ENCODE measurements around the gene GLIS1.

Gene GLIS1

DNA sequence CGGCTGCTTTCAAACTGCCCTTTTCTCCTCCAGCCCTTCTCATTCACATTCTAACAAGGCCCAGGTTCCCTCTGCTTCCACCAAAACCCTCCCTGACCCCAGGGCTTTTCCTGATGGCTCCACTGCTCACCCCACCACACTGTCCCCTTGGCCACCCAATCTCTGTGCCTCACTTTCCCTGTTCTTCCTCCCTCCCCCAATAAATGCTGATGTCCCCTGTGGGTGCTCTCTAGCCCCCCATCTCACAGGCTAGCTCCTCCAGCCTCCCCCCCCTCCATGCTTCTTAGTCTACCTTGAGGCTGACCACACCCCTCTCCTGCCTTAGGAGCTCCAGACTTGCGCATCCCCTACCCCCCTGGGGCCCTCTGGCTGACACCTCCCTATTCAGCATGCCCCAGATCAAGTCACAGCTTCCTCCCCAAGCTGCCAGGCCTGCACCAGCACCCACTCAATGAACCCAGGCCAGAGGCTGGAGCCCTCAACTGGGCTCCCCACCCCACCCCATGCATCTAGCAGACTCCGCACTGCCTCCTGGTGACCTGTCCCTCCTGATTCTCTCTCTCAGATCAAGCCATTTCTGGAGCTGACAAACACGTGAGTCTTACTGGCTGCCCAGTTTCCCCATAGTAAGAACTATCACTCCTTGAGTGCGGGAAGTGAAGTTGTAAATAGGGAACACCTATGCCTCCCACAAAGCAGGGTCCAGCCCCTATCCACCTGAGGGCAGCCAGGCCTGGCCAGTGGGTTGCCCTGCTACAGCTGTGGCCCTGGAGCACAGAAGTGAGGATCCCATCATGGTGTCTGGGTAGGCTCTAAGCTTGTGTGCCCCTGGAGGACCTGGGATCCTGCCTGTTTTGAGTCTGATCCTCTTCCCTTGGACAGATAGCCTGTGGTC, 161.9 kb downstream of the GLIS1 start:
- no peak for DNase-seq

DNA sequence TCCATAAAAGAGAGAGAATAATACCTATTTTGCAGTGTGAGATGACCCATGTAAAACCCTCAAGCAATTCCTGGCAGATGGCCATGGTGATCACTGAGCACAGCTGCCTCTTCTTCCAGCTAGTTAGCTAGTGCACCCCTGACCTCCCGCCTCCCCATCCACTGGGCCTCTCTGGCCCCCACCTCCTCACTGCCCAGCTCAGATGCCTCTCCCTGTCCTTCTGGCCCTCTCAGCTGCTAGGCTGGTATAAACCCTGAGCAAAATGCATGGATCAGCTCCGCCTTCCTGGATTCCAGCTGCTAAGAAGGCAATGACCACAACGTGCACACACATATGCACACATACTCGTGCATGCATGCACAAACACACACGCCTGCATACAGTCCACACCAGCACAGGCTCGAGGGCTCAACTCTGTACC, 162.6 kb downstream of the GLIS1 start:
- no peak for DNase-seq

DNA sequence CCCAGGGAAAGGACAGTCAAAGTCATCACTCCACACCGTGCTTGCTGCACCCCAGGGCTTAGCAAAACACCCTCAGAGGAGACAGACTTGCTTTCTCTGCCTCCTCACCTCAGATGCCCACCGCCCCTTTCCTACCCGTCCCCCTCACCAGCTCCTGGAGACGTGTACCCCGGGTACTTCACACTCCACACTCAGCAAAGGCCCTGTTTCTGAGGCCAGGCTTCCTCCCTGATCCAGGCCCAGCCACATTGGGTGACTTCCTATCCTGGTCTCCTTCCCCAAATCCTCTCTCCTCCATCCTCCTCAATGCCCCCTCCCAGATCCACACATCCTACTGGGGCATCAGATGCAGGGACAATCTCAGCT, 163.0 kb downstream of the GLIS1 start:
- no peak for DNase-seq

DNA sequence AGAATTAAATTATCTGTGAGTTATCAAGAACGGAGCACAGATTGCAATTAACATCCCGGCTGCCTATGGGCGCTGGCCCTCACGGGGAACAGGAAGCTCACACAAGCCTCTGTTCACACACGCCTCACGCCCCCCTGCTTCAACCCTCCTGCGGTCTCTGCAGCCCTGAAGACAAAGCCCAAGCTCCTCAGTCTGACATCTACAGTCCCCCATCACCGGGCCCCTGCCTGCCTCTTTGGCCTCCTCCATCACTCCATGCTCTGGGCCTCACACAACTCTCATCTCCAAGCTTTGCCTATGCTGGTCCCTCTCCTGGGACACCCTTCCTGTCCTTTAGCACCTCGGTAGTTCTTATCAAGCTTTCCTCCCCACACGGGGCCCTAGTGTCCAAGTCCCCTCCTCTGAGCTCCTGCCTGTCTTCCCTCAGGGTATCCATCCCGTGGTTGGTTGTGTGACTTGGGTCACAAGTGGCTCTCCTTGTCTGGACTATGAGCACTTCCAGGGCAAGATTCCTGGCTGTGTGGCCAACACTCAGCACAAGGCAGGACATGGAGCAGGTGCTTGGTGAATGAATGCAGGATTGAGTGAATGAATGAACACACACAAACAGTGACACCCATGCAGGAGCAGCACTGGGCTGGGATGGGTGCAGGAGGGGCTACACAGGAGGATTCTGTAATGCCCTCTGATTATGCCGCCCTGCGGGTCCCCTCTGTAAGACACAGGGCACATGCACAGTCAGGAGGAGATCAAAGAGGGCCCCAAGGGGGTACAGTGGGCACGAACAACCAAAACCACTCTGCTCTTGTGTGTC, 163.6 kb downstream of the GLIS1 start:
- no peak for DNase-seq

DNA sequence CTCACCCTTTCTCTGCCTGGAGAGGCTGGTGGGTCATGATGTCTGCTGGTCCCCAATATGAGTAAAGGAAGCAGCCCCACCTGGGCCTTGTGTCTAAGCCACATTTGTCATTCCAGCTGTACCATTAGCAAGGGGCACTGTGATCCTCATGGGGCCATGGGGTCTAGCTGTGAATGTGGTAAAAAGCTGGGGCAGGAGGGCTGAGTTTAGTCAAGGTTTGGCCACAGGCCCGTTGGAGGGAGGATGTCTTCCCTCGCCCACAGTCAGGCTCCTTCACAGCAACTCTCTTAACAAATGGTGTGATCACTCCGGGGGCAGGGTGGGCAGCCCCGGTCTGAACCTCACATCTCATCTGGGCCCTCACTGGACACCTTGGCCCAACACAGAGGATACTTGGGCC, 164.3 kb downstream of the GLIS1 start:
- DNase-seq = no peak

DNA sequence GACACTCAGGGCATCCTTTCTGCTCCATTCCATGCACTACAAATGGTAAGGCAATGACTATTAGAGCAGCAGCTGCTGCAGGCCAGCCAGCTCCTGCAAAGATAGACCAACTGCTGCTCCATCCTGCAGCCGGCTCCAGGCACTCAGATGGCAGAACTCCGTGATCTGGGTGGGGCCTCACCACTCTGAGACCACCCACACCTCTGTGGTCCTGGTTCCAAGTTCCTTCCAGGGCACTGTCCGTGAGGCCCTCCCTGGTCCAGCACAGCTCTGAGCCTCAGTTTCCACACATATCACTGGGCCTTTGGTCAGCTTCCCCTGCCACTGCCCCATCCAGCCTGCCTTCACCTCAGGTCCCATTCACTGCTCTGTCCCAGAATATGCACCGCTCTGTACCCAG, 165.0 kb downstream of the GLIS1 start:
- DNase-seq = no peak

DNA sequence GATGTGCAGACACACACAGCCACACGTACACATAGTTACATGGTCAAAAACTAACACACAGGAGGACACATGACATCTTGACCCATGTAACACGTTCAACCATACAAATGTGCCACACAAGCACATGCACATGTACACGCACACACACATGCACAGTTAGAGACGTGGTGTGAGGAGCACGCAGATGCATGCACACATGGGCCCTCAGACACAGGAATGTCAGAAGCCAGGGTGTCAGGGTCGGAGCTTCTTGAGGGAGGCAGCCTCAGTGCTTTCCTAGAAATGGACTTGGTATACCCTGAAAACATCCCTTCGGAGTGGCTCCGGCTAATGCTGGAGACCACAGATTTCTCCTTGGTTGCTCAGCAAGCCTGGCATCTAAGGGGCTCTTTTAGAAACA, 165.4 kb downstream of the GLIS1 start:
- DNase-seq = no peak

DNA sequence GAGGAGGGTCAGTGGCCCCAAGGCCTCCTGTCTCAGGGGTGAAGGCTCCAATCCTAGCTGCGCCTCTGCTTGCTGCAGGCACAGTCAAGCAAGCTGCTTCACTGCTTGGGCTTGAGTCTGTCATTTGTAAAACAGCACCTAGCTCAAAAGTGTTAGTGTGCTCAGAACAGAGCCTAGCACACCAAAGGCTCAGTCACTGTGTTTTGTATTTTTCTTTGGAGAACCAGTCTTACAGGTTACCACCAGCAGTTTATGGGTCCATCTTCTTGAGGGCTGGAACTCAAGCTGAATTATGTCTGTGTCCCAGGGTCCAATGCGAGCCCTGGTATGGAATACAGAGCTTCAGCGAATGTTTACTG, 166.2 kb downstream of the GLIS1 start:
- DNase-seq = no peak

DNA sequence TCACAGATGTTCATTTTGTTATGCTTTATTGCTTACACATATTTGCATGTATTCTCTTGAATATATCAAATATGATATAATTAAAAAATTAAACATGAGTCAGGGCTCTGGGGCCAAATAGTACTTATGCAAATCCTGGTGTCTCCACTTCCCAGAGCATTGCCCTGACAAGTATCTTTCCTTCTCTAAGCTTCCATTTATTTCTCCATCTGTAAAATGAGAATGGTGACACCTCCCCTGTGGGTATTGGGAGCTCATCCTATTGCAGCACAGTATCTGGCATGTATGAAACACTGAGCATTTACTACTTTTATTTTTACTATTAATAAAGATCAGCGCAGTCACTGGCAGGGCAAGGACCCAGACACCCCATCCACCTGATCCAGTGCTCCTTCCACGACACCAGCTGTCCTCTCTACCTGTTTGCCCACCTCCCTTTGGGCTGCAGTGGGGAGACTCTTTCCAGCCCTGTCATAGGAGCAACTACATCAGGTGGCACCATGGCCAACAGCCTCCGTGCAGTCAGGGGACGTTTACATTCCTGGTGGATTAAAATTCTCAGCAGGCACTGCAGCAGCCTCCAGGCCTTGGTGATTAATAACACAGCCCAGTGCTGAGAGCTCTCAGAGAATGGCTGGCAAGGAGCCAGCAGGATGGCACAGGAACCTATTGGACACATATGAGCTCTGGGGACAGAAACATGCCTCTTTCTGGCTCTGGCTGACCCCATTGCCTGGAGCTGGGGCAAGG, 166.7 kb downstream of the GLIS1 start:
- no peak for DNase-seq

DNA sequence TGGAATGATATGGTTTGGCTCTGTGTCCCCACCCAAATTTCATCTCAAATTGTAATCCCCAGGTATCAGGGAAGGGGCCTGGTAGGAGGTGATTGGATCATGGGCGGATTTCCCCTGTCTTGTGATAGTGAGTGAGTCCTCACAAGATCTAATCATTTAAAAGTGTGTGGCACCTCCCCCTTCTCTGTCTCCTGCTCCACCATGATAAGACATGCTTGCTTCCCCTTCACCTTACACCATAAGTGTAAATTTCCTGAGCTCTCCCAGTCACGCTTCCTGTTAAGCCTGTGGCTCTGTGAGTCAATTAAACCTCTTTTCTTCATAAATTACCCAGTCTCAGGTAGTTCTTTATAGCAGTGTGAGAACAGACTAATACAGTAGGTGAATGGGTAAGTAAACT, 170.4 kb downstream of the GLIS1 start:
- no peak for DNase-seq

DNA sequence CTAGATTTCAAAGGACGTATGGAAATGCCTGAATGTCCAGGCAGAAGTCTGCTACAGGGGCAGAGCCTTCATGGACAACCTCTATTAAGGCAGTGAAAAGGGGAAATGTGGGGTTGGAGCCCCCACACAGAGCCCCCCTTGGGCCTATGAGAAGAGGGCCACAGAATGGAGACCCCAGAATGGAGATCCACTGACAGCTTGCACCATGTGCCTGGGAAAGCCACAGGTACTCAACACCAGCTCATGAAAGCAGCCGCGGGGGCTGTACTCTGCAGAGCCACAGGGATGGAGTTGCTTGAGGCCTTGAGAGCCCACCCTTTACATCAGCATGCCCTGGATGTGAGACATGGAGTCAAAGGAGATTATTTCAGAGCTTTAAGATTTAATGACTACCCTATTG, 171.1 kb downstream of the GLIS1 start:
- DNase-seq = no peak

DNA sequence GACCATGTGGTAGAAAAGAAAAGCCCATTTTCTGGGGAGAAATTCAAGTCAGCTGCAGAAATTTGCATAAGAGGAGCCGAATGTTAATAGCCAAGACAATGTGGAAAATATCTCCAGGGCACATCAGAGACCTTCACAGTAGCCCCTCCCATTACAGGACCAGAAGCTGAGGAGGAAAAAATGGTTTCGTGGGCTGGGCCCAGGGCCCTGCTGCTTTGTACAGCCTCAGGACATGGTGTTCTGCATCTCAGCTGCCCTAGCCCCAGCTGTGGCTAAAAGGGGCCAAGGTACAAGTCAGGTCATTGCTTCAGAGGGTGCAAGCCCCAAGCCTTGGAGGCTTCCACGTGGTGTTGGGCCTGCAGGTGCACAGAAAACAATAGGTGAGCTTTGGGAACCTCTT, 171.5 kb downstream of the GLIS1 start:
- DNase-seq = no peak

DNA sequence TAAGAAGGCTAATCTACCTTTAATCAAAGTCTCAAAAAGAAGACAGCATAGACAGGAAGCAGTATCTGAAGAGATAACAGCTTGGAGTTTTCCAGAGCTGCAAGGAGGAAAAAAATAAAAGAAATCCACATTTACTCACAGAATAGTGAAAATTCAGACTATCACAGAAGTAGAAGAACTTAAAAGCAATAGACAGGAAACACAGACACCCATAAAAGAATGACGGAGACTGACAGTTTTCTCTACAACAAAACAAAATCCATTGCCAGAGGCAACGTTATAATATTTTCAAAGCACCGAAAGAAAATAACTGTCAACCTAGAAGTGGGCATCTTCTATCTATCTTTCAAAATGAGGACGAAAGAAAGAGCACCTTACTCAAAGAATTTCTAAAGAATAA, 175.4 kb downstream of the GLIS1 start:
- no peak for DNase-seq

DNA sequence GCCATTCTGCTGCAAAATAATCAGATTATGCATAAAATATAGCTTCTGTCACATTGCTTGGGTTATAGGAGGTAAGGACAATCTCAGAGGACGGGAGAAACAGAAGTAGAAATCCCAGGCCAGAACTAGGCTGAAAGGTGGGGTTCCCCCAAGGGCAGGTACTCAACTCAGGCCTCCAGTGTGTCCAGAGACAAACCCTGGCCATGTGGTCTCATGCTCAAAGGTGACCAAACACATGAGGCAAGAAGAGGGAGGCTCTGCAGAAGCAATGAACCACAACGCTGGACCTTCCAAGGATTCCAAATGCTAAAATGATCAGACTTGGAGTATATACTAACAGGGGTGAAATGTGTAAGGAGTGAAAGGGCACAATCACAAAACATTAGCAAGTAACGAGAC, 176.0 kb downstream of the GLIS1 start:
- no peak for DNase-seq

DNA sequence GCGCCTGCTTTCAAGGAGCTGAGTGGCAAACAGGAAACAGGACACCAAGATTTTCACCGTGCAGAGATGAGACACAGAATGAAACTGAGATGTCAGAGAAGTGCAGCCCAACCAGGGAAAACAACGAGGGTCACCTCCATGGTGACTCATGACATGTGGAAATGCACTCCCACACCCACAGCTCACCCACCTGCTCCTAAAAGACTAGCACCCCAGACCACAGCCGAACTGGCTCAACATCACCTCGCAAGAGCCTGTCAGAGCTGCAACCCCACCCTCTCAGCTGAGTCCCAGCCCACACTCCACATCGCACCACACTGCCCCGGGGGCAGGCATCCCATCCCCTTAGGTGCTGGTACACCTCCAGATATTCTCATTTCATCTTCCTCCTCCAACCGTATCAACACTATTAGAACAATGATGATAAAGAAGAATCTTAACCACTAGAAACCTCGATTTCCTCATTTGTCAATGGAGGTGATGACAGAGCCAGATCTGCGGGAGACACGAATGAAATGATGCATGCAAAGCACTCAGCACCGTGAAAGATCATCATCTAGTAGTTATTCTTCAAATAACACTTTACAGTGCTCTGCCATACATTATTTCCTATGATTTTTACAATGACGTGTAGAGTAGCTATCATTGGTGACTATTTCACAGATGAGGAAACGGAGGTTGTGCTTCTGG, 176.5 kb downstream of the GLIS1 start:
- DNase-seq = no peak

DNA sequence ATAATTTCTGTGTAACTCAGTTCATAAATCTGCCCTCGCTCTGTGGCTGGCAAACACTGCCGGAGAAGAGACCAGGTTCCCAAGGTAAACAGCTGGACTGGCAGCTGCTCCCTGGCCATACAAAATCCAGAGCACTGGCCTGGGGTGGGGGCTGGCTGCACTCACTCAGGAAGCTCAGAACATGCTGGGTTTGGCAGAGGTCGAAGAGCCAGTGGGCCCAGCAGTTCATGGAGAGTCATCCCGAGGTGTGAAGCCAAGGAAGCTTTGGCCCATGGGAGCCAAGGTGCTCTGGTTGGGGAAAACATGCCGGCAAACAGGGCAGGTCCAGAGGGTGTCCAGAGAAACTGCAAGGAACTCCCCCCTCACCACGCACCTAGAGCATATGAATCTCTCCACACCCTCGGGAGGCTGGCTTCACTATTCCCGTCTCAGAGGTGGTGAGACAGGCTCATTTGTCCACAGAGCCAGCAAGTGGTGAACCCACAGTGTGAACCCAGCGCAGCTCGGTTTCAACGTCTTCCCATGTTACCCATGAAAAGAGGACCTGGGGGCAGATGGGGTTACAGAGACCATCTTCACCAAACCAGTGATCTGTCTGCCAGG, 177.4 kb downstream of the GLIS1 start:
- DNase-seq = no peak

DNA sequence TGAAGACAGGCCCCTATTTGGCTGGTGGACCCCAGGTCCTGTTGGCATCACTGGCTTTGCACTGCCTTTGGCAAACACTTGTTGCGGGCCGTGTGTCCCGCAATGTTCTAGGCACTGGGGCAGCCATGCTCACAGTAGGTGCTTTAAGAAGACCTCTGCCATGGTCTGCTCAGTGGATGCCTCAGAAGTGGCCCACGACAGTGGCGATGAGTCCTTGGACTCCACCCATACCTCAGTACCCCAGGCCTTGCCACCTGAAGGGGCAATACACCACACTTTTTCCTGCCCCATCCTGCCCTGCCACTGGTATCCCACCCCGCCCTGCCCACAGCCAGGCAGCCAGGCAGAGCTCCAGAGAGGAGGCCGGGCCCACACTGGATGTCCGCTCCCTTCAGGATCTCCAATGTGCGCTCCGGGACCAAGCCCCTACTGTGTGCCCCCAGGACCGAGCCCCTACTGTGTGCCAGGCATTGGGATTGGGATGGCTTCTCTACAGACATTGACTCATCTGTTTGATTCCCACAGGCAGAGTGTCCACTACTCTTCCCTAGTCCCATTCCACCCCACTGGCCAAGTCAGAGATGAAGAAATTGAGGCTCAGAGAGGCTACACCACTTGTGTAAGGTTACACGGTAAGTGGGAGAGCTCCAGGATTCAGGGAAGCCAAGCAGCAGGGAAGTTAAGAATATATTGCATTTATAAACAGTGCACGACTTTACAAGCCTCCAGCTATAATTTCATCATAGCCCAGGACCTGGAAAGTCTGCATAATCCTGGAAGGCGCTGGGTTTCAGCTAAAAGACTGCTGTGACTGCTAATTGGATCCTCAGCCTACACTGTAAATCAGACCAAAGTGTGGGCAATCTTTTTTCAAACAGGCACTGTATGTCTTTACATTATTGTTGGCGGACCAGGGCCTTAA, 178.1 kb downstream of the GLIS1 start:
- no peak for DNase-seq

DNA sequence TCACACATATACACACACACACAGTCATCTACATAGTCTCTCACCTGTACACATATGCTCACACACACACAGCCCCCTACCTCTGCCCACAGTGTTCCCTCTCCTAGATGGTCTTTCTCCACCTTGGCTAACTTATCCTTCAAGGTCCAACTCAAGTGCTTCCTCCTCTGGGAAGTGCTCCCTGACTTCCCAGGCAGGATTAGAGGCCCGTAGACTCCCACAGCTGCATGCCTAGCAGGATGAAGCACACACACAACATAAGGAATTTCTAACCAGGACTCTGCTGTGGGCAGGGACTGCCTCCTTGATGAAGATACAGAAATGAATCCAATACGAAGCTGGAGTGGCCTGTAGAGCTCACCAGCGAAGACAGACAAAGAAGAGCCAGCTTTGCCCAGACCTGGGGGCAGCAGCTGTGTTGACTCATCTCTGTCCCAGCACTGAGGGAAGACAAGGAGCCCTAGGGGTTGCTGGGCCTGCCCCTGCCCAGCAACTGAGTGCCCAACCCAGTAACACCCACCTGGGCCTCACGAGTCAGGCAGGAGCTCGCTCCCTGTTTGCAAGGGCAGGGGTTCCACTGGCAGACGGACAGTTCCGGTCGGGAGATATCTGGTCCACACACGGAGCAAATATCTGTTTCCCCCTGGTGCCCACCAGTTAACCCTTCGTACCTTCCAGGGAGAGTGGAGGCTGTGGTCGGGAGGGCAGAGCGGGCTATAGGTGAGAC, 178.9 kb downstream of the GLIS1 start:
- no peak for DNase-seq

DNA sequence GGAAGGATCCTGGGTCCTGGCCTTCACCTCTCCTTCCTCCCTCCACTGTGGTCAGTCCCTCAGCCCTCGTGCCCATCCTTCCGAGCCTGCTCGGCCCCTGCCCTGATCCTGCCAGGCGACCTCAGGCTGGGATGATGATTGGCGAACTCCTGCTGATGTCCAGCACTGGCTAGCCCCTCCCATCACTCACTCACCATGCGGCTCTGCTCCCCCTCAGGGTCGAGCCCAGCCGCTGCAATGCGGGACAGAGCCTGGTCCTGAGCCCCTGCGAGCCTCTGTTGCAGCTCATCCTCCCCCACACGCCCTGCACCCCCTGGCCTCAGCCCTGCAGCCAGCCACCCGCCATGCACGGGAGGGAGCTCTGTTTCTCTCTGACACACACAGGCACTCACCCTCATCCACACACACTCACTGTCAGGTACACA, 179.6 kb downstream of the GLIS1 start:
- no peak for DNase-seq

DNA sequence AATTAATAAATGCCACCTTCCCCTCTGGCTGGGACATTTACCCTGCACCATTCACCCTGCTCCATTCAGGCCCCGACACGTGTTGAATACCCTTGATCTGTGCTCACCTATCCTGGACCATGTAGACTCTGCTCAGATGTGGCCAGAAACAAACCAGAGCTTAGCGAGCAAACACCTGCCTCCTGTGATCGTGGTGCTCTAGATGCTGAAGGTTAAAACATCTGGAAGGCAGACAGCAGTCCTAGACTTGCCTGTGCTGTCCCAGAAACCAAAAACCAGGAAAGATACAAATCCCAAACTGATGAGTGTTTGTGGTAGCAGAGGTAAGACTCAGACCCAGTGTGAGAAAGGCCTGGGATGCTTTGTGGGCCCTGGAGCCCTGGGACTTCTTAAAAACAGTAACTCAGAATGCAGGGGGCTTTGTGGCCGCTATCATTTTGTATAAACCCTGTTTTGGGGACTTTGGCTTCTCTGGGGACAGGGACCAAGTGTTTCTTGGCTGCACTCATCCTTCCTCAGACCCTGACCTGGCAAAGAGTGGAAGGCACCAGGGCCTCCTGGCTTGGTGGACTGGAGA, 180.1 kb downstream of the GLIS1 start:
- DNase-seq = no peak

All from suppressor macrophage treated with lipopolysaccharide for 1 hour (primary cell).